Fibroblast of lung (primary cell): ENCODE data around the gene CDH4. TPM values are rescaled to one million over a fixed set of nuclear protein-coding genes. Genes with fewer than 3 reads are reported as not detected.

Experiments used
- DNase-seq, 2 donors: peaks; one replicate each; pipeline versions ENCODE4 v3.0.0 to v3.0.0-alpha.2; 2010; ENCODE audit warnings: low read depth in 2 of 2
- H2AFZ ChIP-seq: 2 replicates; pipeline ENCODE4 v1.5.1; 2012; ENCODE audit warnings: low read length, control low read depth, inconsistent platforms
- H3K27ac ChIP-seq: 2 replicates; pipeline ENCODE4 v1.5.1; 2011; ENCODE audit warnings: low read length, control low read depth; ENCODE audit not compliant: insufficient read depth
- H3K27me3 ChIP-seq: 2 replicates; pipeline ENCODE4 v1.5.1; 2011; ENCODE audit warnings: mild to moderate bottlenecking, low read length; ENCODE audit not compliant: control insufficient read depth, insufficient read depth
- H3K36me3 ChIP-seq: 2 replicates; pipeline ENCODE4 v1.5.1; 2011; ENCODE audit warnings: low read length; ENCODE audit not compliant: control insufficient read depth, insufficient read depth
- H3K4me1 ChIP-seq: 2 replicates; pipeline ENCODE4 v1.5.1; 2011; ENCODE audit warnings: low read length; ENCODE audit not compliant: control insufficient read depth, insufficient read depth; ENCODE audit errors: extremely low read depth
- H3K4me2 ChIP-seq: 2 replicates; pipeline ENCODE4 v1.5.1; 2011; ENCODE audit warnings: low read length, control low read depth; ENCODE audit not compliant: insufficient read depth; ENCODE audit errors: extremely low read depth
- H3K4me3 ChIP-seq, 4 experiments: fragments of 200-600 bp in 1 of 4; sonication (generic) in 1 of 4; replicated peaks in 1 of 4; 2 replicates each; pipeline ENCODE4 v1.5.1; 2011 to 2016; ENCODE audit warnings: low read length in 4 of 4, low read depth in 3 of 4, mild to moderate bottlenecking in 3 of 4, control low read depth in 2 of 4, inconsistent platforms in 1 of 4, mixed read lengths in 1 of 4; ENCODE audit not compliant: insufficient read depth in 1 of 4; ENCODE audit errors: control extremely low read depth in 1 of 4
- H3K79me2 ChIP-seq: 2 replicates; pipeline ENCODE4 v1.5.1; 2012; ENCODE audit warnings: mild to moderate bottlenecking, low read length, inconsistent platforms; ENCODE audit not compliant: control insufficient read depth, insufficient read depth
- H3K9ac ChIP-seq: 2 replicates; pipeline ENCODE4 v1.5.1; 2011; ENCODE audit warnings: mild to moderate bottlenecking, low read length, control low read depth; ENCODE audit not compliant: insufficient read depth
- H3K9me3 ChIP-seq: 2 replicates; pipeline ENCODE4 v1.5.1; 2012; ENCODE audit warnings: low read depth, low read length; ENCODE audit not compliant: control insufficient read depth, insufficient read depth
- H4K20me1 ChIP-seq: 2 replicates; pipeline ENCODE4 v1.5.1; 2011; ENCODE audit warnings: low read length; ENCODE audit not compliant: control insufficient read depth, insufficient read depth; ENCODE audit errors: extremely low read depth
- EZH2 ChIP-seq: IDR thresholded peaks from 2 replicates; pipeline ENCODE4 v1.5.1; 2012; ENCODE audit warnings: low read length, control low read depth, mild to moderate bottlenecking; ENCODE audit errors: missing control alignments
- polyA plus RNA-seq, 2 donors: library from polyadenylated mRNA; depleted of rRNA in 1 of 2; stranded (reverse) in 1 of 2; unstranded in 1 of 2; fragments of >200 nt; gene quantifications; 2 replicates each; pipeline ENCODE4 v1.2.1, GENCODE V29; 2011 to 2012; ENCODE audit warnings: missing spikeins in 1 of 2
- total RNA-seq: library from RNA; depleted of rRNA; stranded (reverse); fragments of >200 nt; gene quantifications from 2 replicates; pipeline ENCODE4 v1.2.1, GENCODE V29; 2014
- TF ChIP-seq, protein P1 (sequence below), 2 donors: IDR thresholded peaks in 1 of 2; conservative IDR thresholded peaks in 1 of 2; 1 replicate in 1 of 2; 2 replicates in 1 of 2; pipeline ENCODE4 v1.5.1; 2011 to 2012; ENCODE audit warnings: low read length in 2 of 2, control low read depth in 1 of 2, inconsistent platforms in 1 of 2, low read depth in 1 of 2, mild to moderate bottlenecking in 1 of 2

The CDH4 gene
- total and polyA plus RNA-seq, 2 donors (not counting 1 experiment from before 2014, with no cell fraction given) = 4.8 to 6.8 TPM

DNA sequence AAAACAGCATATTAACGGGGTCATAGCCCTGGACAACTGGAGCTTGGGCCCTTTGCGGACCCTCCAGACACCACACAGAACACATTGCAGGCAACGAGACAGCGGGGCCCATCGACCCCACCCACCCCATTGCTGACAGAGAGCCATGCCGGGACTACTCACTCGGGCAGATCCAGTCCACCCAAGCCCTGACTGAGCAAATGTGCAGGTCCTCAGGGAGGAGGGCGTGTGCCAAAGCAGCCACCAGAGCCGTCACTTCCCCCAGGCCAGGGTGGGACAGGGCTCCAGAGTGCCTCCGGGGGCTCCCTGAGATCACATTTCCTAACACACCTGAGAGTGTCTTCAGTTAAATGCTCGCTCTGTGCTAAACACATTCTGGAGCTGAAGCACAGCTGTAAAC is 114.9 kb downstream of the CDH4 start:
- no peak overlapping the region for H3K4me3 ChIP-seq
- TF ChIP-seq EZH2 = no peak
- TF ChIP-seq, protein P1, sequence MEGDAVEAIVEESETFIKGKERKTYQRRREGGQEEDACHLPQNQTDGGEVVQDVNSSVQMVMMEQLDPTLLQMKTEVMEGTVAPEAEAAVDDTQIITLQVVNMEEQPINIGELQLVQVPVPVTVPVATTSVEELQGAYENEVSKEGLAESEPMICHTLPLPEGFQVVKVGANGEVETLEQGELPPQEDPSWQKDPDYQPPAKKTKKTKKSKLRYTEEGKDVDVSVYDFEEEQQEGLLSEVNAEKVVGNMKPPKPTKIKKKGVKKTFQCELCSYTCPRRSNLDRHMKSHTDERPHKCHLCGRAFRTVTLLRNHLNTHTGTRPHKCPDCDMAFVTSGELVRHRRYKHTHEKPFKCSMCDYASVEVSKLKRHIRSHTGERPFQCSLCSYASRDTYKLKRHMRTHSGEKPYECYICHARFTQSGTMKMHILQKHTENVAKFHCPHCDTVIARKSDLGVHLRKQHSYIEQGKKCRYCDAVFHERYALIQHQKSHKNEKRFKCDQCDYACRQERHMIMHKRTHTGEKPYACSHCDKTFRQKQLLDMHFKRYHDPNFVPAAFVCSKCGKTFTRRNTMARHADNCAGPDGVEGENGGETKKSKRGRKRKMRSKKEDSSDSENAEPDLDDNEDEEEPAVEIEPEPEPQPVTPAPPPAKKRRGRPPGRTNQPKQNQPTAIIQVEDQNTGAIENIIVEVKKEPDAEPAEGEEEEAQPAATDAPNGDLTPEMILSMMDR (conservative IDR thresholded peaks at IDR 0.05 in 1 of 2, IDR thresholded peaks at IDR 0.05 in 1 of 2; ENCODE audit: low read depth in 1 of 2, low read length in 2 of 2) = no peak
- no peak for DNase-seq

DNA sequence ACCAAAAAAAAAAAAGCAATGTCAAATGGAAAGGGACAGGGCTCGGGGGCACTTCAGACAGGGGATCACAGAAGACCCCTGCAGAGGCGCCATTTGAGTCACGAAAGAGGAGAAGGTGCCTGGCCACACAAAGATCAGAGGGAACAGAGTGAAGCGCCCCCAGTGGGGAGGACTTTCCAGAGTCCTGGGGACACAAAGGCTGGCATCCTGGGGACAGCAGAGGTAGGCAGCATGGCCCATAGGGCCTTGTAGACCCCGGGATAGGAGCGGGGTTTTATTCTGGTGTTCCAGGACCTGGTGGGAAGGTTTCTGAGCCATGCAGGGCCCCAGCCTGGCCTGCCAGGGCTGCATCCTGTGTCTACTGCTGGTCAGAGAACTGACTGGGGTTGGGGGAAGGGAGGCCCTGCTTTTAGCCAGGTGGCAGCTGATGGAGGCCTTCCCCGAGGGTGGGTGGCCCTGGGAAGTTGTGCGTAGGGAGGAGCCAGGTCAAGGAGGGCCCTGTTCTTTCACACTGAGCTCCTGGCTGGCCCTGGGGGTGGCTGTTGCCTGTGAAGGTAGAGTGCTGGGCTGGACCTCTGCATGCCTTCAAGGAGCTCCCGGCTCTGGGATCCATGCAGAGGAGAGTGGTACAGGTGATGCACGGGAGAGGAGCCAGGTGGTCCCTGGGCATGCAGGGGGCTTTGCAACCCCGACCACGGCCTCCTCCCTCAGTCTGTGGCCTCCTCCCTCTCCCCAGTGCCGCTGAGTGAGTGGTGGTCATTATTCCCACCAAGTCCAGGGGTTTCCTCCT is 117.9 kb downstream of the CDH4 start:
- Histone ChIP-seq H4K20me1 (no peaks in the 10 kb centered on the region), H3K9ac (no peak overlapping the region), H3K9me3 (no peaks in the 10 kb centered on the region), H3K79me2 (no peaks in the 10 kb centered on the region), H3K27ac (no peak overlapping the region), H3K4me3 (no peak overlapping the region), H3K36me3 (no peaks in the 10 kb centered on the region), H3K4me2 (no peak overlapping the region), H3K4me1 (no peaks in the 10 kb centered on the region), H3K27me3 (no peaks in the 10 kb centered on the region), H2AFZ (no peak overlapping the region)
- no peak for DNase-seq
- no peak for TF ChIP-seq EZH2
- TF ChIP-seq, protein P1 (conservative IDR thresholded peaks at IDR 0.05 in 1 of 2, IDR thresholded peaks at IDR 0.05 in 1 of 2; ENCODE audit: low read depth in 1 of 2, low read length in 2 of 2) = no peak

More for the DNA sequence above, 114.9 kb downstream of the CDH4 start:
- no peaks in the 10 kb centered on the region for H3K4me1 ChIP-seq
- no peaks in the 10 kb centered on the region for H3K79me2 ChIP-seq
- no peak overlapping the region for H3K4me2 ChIP-seq
- H3K27me3 ChIP-seq = no peaks in the 10 kb centered on the region
- H3K9ac ChIP-seq = no peak overlapping the region
- H2AFZ ChIP-seq = no peak overlapping the region
- no peaks in the 10 kb centered on the region for H3K36me3 ChIP-seq
- no peak overlapping the region for H3K27ac ChIP-seq
- H4K20me1 ChIP-seq = no peaks in the 10 kb centered on the region
- no peaks in the 10 kb centered on the region for H3K9me3 ChIP-seq

DNA sequence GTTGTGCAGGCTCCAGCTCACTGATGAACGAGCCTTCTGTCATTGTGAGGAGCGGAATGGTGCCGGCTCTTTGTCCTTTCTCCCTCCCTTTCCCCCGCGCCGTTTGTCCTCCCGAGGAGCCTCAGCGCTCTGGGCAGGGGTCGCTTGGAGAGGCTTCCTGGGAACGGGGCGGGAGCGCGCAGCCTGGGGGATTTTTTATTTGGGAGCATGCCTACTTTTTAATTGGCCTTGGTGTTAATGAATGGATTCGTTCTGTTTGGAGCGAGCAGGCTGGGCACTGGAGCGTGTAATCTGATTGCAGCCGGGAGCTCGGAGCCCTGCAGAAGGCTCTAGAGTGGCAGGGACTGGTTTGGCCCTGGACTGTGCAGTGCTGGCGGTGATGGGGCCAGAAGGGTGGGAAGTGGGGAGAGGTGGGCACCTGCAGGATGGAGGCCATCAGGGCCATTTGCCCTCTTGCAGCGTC is 118.8 kb downstream of the CDH4 start:
- no peak overlapping the region for H3K27ac ChIP-seq
- no peaks in the 10 kb centered on the region for H3K4me1 ChIP-seq
- no peak overlapping the region for H3K4me3 ChIP-seq
- DNase-seq = no peak
- no peaks in the 10 kb centered on the region for H3K36me3 ChIP-seq
- H3K79me2 ChIP-seq = peaks cover 2% of the 10 kb centered on the region
- H4K20me1 ChIP-seq = no peaks in the 10 kb centered on the region
- no peak overlapping the region for H3K4me2 ChIP-seq
- no peaks in the 10 kb centered on the region for H3K9me3 ChIP-seq
- no peak overlapping the region for H2AFZ ChIP-seq
- no peaks in the 10 kb centered on the region for H3K27me3 ChIP-seq
- TF ChIP-seq, protein P1 (conservative IDR thresholded peaks at IDR 0.05 in 1 of 2, IDR thresholded peaks at IDR 0.05 in 1 of 2; ENCODE audit: low read depth in 1 of 2, low read length in 2 of 2) = no peak
- no peak for TF ChIP-seq EZH2
- H3K9ac ChIP-seq = no peak overlapping the region
